ENCODE results near the gene NPM1.
"Not testable (repeated sequence)": the region's sequence is repeated elsewhere in the genome, so short reads cannot be mapped to it uniquely, and the experiment has no call there.

The NPM1 gene

GRCh38 chr5:171387345-171387969 lies at the start of gene NPM1:
Gene NPM1, plus strand, starts transcription at chr5:171387849. Its CDS starts 100 bp downstream, at chr5:171387949.
- peak; percentile 82 for FAIRE-seq

DNA sequence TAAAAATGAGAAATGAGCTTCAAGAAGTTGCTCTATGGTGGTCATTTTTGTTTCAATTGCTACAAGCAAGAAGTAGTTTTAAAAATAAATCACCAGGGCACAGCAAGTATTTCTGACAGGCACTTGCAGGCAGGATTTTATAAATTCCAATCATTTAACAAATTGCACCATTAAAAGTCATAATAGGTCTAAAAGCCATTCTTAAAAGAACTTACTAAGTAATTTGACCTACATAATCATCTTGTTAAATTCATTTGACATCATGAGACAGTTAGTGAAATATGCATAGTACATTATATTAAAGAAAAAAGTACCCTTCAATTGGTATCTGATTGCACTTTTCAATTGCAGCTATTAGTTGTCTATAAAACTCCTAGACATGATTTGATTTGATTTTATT lies 47.6 kb upstream of the NPM1 start:
- FAIRE-seq: no peak

DNA sequence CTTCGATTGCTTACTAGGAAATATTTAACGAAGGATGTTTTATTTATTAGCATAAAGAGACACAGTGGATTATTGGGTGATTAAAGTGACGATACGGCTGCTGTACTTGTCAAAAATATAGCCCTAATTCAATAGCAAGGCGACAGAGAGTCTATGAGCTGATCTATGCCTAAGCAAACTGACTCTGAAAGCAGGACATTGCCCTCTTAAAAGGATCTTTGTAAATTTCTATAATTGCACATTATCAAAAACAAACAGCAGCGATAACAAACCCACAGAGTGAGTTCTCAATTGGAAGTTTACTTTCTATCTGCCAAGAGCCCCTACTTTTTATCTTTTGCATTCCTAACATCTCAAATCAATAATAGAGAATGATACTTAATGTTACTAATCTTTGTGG lies 47.2 kb upstream of the NPM1 start:
- FAIRE-seq: no peak

GRCh38 chr5:171342362-171343111 lies 45.1 kb upstream of the NPM1 start:
- FAIRE-seq: peak; percentile 79

- no peak for FAIRE-seq
These were observed 42.6 kb upstream of the NPM1 start for GRCh38 chr5:171344936-171345608.

- FAIRE-seq: no peak
These were observed 36.0 kb upstream of the NPM1 start for GRCh38 chr5:171351536-171352073.

- no peak for FAIRE-seq
These were observed 32.3 kb upstream of the NPM1 start for GRCh38 chr5:171355302-171355724.

- no peak for FAIRE-seq
These were observed 29.8 kb upstream of the NPM1 start for GRCh38 chr5:171357843-171358242.

GRCh38 chr5:171361151-171361550 lies 26.5 kb upstream of the NPM1 start:
- FAIRE-seq: not testable (repeated sequence)

DNA sequence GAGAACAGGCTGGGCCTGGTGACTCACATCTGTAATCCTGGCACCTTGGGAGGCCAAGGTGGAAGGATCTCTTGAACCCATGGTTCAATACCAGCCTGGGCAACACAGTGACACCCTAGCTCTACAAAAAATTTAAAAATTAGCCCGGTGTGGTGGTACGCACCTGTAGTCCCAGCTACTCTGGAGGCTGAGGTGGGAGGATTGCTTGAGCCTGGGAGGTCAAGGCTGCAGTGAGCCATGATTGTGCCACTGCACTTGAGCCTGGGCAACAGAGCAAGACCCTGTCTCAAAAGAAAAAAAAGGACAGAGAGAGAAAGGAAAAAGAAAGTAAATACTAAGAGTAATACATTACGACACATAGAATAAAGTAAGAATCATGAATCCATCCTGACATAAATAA lies 24.4 kb upstream of the NPM1 start:
- FAIRE-seq: not testable (repeated sequence)

GRCh38 chr5:171363846-171364245 lies 23.8 kb upstream of the NPM1 start:
- FAIRE-seq: no peak

DNA sequence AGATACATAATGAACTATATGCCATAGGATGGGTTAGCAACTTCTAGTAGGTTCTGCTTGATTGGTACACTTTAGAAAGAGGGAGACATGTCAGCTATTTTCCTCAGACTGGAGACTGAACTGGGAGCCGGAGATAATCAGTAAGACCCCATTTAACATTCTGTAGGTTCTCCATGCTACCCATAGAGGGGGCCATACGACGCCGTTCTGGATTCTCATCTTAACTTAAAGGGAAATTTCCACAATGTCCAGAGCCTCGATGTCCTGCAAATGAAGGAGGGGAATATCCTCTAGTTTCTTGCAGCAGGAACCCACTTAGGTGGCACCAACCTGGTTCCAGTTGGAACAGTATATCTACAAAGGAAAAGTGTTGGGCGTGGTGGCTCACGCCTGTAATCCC lies 22.3 kb upstream of the NPM1 start:
- no peak for FAIRE-seq

DNA sequence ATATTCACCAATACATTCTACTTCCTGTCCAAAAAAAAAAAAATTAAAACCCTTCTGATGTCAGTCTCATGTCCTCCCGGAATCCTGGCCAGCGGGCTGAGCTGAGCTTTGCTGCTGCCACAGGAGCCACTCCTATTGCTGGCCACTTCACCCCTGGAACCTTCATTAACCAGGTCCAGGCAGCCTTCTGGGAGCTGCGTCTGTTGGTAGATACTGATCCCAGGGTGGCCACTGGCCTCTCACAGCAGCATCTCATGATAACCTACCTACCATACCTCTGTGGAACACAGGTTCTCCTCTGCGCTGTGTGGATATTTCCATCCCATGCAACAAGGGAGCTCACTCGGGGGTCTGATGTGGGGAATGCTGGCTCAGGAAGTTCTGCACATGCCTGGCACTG lies 21.0 kb upstream of the NPM1 start:
- no peak for FAIRE-seq

GRCh38 chr5:171367424-171368370 lies 20.0 kb upstream of the NPM1 start:
- FAIRE-seq: no peak

DNA sequence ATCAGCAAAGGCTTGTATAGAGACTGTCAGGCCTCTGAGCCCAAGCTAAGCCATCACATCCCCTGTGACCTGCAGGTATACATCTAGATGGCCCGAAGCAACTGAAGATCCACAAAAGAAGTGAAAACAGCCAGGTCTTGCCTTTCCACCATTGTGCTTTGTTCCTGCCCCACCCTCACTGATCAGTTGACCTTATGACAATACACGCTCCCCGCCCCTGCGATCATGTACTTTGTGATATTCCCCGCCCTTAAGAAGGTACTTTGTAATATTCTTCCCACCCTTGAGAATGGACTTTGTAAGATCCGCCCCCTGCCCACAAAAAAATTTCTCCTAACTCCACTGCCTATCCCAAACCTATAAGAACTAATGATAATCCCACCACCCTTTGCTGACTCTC lies 18.6 kb upstream of the NPM1 start:
- FAIRE-seq: no peak

- no peak for FAIRE-seq
These were observed 17.8 kb upstream of the NPM1 start for GRCh38 chr5:171369898-171370297.

- not testable (repeated sequence) for FAIRE-seq
These were observed 16.8 kb upstream of the NPM1 start for GRCh38 chr5:171370881-171371280.

DNA sequence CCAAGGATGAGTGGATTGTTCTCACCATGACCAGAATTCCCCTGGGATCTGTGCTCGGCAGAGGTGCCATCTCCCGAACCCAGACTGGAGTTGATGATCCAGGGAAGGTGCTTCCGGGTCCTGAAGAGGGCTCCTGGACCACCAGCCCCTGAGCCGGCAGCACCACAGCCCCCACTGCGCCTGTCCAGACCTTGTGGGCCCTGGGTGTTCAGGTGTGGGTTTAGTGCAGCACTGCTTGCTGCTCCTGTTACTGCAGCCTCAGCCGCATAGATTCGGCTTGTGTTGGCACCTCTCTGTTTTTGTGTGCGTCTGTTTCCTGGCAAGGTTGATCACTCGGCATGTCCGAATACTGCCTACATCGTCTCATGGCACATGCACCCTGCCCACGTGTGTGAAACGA lies 16.3 kb upstream of the NPM1 start:
- FAIRE-seq: no peak

DNA sequence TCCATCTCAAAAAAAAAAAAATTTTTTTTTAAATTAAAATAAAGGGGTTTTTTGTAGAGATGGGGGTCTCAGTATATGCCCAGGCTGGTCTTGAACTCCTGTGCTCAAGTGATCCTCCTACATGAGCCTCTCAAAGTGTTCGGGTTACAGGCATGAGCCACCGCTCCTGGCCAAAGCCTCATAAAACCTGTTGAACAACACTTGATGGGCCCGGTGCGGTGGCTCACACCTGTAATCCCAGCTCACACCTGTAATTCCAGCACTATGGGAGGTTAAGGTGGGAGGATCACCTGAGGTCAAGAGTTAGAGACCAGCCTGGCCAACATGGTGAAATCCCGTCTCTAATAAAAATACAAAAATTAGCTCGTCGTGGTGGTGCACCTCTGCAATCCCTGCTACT lies 7.7 kb upstream of the NPM1 start:
- FAIRE-seq: no peak

DNA sequence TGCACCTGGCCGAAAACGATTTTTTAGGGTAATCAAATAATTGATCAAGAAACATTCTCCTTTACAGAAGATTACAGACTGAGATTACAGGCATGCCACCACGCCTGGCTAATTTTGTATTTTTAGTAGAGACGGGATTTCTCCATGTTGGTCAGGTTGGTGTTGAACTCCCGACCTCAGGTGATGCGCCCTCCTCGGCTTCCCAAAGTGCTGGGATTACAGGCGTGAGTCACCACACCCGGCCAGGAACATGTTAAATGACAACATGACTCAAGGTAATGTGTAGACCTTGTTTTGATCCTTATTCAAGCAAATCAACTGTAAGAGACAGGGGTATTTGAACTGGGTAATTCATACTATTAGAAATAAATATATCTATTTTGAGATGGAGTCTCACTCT lies 3.2 kb upstream of the NPM1 start:
- FAIRE-seq: not testable (repeated sequence)

GRCh38 chr5:171384999-171385398 lies 2.6 kb upstream of the NPM1 start:
- not testable (repeated sequence) for FAIRE-seq

- no peak for FAIRE-seq
These were observed 1.5 kb upstream of the NPM1 start for GRCh38 chr5:171386006-171386671.

All from TTC549 (cell line).